ENCODE results near the gene PHF20.
"Not testable (repeated sequence)": the region's sequence is repeated elsewhere in the genome, so short reads cannot be mapped to it uniquely, and the experiment has no call there.

Gene PHF20

DNA sequence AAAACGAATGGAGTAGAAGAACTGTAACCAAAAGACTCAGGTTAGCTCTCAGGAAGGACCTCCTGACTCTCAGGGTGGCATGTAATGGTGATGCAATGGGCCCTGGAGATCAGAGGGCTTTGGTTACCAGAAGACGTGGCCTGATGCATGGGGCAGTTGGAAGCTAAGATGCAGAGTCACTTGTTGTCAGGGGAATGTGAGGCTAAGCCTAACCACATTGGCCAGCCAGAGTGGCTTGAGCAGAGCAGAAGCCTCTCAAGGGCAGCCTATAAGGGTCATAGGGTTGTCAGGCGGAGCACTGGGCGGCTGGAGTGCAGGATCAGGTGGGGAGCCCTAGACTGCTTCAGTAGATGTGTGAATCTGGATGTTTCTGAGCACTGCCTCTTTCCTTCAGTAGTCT is 202.4 kb downstream of the PHF20 start:
- DNase-seq (ENCODE audit: low read depth, low spot score): no peak

DNA sequence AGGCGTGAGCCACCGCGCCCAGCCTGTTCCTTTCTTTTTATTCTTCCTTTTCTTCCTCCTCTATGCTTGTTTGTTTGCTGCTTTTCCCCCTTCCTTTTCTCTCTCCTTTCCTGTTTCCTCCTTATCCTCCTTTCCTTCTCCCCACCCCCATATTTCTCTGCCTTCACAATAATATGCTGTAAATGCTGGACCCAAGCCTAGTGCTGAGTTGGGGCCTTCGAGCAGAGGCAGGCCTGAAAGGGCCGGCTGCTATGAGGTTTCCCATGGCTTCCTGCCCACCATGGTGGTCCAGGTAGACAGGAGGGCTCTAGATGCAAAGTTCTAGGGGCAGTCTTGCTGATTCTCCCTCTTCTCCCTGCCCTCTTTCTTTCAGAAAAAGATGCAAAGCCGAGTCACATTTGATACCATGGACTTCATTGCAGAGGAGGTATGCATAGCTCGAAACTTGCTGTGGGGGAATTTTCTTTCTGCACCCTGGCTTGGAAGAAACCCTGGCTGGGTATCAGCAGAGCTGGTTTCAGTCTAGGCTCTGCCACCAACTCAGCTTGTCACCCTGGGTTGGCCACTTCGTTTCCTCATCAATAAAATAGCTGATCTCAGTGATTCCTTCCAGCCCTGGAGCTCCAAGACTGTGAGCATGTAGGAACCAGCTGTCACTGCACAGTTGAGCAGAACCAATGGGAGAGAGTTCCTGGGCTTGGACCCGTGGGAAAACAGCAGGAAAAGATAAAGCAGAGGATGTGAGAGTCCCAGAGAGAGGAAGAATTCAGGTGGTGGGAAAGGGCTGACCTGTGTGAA is 204.0 kb downstream of the PHF20 start:
- no peak for DNase-seq (ENCODE audit: low read depth, low spot score)

DNA sequence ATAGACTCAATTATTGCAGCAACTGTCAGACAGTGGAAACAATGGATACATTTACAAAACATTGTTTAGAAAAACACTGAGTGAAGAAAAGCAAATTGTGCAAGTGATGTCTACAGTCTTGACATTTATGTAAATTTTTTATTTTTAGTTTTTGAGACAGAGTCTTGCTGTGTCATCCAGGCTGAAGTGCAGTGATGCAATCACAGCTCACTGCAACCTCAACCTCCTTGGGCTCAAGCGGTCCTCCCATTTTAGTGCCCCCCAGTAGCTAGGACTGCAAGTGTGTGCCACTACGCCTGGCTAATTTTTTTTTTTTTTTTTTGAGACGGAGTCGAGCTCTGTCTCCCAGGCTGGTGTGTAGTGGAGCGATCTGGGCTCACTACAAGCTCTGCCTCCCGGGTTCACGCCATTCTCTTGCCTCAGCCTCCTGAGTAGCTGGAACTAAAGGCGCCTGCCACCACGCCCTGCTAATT is 206.3 kb downstream of the PHF20 start:
- no peak for DNase-seq (ENCODE audit: low read depth, low spot score)

DNA sequence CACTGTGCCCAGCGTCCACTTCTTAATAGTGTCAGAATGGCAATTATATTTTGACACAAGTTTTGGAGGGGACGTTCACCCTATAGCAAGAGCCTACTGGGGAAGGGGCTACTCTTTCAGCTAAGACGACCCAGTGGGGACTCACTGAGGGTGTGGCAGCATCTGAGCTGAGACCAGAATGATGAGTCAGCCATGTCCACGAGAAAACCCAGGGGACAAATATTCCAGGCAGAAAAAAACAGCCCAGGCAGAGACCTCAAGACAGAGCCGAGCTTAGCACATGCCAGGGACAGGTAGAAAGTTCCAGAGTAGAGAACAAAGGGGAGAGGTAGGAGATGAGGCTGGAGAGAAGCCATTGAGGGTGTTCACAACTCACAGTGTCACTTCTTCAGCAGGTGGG is 207.7 kb downstream of the PHF20 start:
- no peak for DNase-seq (ENCODE audit: low read depth, low spot score)

DNA sequence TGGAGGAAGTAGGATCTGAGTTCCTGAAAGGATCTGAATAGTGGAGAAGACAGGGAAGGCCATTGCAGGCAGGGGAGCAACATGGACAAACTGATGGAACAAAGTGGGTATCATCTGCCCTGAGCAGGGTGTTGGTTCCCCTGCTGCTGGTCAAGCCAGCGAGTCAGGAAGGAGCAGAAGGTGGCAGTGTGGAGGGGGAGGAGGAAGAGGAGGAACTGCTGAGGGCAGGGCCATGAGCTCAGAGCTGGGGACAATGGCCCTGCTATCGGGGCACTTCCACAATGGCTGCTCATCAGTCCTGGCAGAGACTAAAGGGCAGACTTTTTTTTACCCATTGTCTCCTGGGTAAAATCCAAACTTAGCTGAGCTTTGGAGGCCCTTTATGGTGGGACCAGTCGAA is 210.2 kb downstream of the PHF20 start:
- no peak for DNase-seq (ENCODE audit: low read depth, low spot score)

DNA sequence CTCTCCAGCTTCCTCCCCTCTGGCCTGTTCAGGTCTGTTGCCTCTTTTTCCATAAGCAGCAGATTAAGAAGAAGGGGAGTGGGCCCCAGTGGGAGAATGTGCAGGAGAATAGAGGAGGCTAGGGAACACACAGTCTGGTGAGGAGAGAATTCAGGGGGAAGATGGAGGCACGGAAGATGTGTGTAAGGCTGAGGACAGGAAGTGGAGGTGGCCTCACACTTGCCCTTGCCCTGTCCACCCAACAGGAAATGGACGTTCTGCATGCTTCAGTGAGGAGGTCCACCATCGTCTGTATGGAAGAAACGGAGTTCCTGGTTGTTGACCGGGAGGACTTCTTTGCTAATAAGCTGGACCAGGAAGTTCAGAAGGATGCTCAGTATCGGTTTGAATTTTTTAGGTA is 212.6 kb downstream of the PHF20 start:
- no peak for DNase-seq (ENCODE audit: low read depth, low spot score)

DNA sequence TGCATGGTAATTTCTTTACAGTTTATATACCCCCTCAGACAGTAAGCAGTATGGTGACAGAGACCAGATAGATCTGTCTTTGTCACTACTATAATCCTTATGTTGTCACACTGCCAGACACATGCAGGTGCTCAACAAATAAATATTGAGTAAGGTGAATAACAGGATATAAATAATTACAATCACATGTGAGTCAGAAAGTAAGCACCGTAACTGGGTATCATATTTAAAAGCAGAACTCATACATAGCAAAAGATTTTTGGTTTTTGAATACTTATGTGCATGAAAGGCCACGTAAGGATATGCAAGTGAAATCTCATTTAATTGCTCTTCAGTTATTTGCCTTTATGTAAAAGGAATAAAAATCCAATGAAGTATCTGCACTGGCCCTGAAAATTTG is 214.0 kb downstream of the PHF20 start:
- DNase-seq (ENCODE audit: low read depth, low spot score): no peak

DNA sequence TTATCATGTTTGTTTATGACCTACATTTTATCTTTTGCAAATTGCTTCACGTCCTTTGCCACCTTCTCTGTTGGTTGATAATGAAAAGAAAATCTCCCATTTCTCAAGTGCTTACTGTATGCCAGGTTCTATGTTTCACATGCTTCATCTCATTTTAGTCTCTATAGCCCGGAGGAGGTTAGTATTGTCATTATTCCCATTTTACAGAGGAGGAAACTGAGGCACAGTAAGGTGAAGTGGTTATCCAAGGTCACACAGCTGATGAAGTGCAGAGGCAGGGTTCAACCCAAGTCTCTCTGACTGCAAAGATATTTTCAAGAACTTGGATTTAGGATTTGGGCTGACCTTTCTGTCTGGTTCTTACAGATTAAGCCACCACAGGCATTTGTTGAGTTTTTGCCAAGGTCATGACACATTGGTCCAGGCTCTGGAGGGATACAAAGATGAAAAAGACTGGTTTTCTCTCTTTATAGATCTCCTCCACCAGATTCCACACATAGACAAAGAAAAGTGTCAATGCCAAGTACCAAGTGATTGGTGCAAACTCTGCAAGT is 217.2 kb downstream of the PHF20 start:
- no peak for DNase-seq (ENCODE audit: low read depth, low spot score)

DNA sequence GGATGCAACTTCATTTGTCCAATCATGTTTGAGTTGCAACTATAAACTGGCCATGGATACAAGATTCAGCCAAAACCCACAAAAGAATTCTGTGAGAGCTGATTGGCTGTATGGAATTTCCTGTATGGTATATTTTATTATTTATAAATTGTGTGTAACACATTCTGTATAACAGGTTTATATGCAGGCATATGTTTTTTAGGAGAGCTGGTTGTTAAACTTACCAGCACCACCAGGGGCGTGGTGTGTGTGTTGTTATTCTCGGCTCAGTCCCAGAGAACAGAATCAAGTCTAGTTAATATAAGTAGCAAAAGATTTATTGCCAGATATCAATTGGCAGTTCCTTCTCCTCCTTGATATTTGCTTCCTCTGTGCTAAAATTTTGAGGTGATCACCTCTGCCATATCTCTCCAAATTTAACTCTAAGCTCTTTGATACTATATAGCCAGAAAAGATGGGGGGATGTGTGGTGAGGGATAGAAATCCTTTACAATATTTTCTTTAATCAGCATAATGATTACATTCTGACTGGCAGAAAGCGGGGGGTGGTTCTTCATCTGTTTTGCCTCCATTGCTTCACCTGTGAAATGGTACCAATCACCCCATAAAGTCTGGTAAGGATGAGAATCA is 219.4 kb downstream of the PHF20 start:
- no peak for DNase-seq (ENCODE audit: low read depth, low spot score)

DNA sequence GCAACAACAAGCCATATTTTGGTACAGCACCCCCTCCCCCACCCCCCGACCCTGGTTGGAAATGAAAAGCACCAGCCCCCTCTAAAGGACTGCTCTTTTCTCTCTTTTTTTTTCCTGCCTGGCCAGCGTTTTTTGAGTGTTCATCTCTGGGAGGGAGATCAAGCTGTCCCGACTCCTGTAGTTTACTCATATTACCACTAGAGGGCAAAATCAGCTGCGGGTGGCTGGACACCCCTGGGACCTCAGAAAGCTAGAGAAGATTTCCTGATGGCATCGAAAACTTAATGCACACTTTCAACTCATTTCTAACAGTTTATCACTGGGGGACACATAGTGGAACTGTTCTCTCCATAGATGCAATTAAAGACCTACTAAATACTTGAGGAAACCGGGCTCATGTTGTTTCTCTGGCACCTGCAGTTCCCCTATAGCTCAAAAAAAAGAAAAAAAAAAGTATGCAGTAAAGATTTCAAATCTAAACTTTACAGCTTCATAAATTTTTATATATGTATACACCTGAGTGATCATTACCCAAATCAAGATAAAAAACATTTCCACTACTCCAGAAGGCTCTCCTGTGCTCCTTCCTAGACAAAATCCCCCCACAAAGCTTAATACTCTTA is 221.0 kb downstream of the PHF20 start:
- peak; percentile 74 for DNase-seq (ENCODE audit: low read depth, low spot score)

DNA sequence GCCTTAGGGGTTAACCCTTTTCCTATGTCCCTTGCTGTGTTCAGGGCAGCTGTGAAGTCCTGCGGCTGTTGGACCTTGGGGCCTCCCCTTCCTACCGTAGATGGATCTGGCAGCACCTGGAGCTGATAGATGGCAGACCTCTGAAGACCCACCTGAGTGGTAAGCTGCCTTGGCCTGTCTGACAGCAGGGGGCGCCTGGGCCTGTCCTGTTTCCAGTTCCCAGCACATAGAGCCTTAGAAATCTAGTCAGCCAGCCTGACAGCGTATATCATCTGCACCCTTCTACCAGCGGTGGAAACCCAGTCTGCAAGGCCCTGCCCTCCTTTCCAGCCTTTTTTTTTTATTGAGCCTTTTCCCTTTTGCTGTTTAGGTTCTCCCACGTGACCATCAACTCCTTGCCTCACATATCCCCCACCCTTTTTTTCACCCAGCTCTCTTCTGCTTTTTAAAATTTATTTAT is 223.2 kb downstream of the PHF20 start:
- peak; percentile 94 for DNase-seq (ENCODE audit: low read depth, low spot score)

DNA sequence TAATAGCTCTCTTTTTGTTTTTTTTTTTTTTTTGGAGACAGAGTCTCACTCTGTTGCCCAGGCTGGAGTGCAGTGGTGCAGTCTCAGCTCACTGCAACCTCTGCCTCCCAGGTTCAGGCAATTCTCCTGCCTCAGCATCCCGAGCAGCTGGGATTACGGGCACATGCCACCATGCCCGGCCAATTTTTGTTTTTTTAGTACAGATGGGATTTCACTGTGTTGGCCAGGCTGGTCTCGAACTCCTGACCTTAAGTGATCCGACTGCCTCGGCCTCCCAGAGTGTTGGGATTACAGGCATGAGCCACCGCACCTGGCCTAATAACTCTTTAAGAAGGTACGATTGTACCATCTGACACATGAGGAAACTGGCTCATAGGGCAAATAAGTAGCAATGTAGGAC is 224.7 kb downstream of the PHF20 start:
- not testable (repeated sequence) for DNase-seq (ENCODE audit: low read depth, low spot score)
